Omental fat pad (tissue), 4 donors: ENCODE results near the gene FAM98A. TPM values are rescaled to one million over a fixed set of nuclear protein-coding genes. Genes with fewer than 3 reads are reported as not detected.

Experiments used
- ATAC-seq: fragments of 150-250 bp; one replicate; pipeline ENCODE4 v1.9.1; 2016; ENCODE audit warnings: mild to moderate bottlenecking, moderate library complexity; ENCODE audit not compliant: low FRiP score
- DNase-seq: peaks from one replicate; pipeline ENCODE4 v3.0.0-alpha.2; 2019; ENCODE audit warnings: low spot score
- total RNA-seq, 4 donors: library from RNA; depleted of rRNA; stranded (reverse); fragments of >200 nt; gene quantifications; one replicate each; pipeline ENCODE4 v1.1.0, GENCODE V29; 2016
- TF ChIP-seq, protein P1 (sequence below), 3 donors: fragments of 450-650 bp; IDR thresholded peaks; one replicate each; pipeline ENCODE4 v1.5.1; 2016 to 2017; ENCODE audit warnings: antibody characterized with exemption in 3 of 3, mild to moderate bottlenecking in 3 of 3, moderate library complexity in 2 of 3

FAM98A gene
- total RNA-seq, 4 donors from 2014 or later: 22.9 to 65.5 (median 60.3) TPM

DNA sequence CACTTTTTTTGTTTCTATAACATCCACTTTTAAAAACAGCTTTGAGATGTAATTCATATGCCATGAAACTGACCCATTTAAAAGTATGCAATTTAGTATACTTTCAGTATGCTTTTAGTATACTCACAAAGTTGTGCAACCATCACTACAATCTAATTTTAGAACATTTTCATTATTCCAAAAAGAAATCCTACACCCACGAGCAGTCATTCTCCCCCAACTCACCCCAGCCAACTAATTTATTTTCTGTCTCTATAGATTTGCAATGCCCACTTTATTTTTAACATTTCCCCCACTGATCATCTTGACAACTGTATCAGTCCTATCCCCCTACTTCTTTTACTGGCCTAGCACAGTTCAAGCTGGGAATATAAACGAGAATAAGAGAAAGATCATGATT, 39.1 kb downstream of the FAM98A start:
- DNase-seq (no peak), ATAC-seq (no peak)
- TF ChIP-seq, protein P1, sequence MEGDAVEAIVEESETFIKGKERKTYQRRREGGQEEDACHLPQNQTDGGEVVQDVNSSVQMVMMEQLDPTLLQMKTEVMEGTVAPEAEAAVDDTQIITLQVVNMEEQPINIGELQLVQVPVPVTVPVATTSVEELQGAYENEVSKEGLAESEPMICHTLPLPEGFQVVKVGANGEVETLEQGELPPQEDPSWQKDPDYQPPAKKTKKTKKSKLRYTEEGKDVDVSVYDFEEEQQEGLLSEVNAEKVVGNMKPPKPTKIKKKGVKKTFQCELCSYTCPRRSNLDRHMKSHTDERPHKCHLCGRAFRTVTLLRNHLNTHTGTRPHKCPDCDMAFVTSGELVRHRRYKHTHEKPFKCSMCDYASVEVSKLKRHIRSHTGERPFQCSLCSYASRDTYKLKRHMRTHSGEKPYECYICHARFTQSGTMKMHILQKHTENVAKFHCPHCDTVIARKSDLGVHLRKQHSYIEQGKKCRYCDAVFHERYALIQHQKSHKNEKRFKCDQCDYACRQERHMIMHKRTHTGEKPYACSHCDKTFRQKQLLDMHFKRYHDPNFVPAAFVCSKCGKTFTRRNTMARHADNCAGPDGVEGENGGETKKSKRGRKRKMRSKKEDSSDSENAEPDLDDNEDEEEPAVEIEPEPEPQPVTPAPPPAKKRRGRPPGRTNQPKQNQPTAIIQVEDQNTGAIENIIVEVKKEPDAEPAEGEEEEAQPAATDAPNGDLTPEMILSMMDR (IDR thresholded peaks at IDR 0.05): no peak

DNA sequence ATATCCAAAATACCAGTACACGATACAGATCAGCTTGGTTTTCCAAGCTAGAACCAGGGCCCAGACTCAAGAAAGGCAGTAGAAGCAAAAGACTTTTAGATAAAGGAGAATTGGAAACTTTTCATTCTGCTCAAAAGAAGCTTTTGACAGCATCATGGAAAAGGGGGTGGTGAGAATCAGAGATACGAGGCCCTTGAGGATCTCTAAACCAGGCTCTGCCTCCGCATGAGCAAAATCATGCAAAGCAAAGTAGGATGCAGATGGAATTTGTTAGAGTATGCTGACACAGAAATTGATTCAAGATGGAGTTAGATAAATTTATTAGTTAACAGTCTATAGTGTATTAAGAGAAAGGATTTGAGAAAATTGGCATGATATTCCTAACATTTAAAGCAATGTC, 39.8 kb downstream of the FAM98A start:
- TF ChIP-seq, protein P1 (IDR thresholded peaks at IDR 0.05): no peak
- DNase-seq (no peak), ATAC-seq (no peak)

DNA sequence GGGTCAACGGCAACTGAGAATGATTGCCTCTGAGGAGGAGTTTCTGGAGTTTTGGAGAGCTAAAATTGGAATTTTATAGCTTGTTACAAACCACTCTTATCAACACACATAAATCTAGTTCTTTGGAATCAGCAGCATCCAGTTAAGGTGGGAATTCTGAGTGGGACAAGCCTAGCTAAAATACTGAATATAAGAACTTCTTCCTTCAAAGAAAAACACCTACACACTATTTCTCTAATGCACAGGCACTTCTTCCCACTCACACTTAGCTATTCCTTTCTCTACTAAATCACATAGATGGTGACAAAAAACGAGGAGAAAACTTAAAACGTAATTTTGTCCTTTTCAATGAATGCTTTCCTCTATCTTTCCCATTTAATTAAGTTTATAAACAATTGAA, 43.4 kb downstream of the FAM98A start:
- ATAC-seq: no peak
- no peak for DNase-seq
- TF ChIP-seq, protein P1 (IDR thresholded peaks at IDR 0.05): no peak

DNA sequence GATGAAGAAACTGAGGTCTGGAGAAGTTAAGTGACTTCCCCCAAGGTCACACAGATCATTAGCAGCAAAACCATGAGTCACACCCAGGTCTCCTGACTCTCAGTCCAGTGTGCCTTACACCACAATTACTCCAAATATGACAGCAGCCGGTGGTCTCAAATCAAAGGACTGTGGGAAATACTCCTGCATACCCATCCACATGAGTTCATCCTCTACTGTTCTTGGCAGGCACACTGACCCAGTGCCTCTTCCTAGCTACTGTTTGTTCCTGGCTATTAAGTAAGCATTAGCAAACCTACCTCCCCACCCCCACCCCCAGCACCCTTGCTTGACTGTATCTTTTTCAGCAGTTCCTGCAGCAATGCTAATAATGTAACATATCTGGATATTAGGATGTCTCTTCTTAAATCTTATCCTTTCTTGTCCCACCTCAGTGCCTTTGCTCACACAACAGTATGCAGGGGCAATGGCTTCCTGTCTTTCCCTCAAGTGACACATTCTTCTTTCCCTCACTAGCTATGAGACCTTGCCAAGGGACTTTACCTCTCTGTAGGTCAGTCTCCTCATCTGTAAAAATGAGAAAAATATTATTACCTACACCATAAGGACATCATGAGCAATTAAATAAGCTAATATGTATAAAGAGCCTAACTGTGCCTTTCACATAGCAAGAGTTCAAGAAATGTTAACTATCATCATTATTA, 46.2 kb downstream of the FAM98A start:
- no peak for ATAC-seq
- TF ChIP-seq, protein P1 (IDR thresholded peaks at IDR 0.05): no peak
- DNase-seq: no peak

DNA sequence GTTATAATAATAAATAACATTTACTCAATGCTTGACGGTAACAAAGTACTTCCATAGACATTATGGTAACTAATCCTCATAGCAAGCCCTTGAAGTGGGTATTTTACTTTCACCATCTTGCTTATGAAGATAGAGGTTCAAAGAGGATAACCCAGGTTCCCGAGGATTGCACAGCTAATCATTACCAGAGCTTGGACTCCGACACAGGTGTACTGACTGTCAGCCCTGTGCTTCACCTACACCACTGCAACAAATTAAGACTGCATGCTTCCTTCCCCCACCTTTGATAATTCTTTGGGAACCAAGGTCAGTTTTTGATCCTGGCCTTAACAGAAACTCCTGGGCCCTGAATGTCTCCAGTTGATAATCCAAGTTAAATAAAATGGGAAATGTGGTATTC, 48.9 kb downstream of the FAM98A start:
- TF ChIP-seq, protein P1 (IDR thresholded peaks at IDR 0.05): no peak
- ATAC-seq: no peak
- DNase-seq: no peak

DNA sequence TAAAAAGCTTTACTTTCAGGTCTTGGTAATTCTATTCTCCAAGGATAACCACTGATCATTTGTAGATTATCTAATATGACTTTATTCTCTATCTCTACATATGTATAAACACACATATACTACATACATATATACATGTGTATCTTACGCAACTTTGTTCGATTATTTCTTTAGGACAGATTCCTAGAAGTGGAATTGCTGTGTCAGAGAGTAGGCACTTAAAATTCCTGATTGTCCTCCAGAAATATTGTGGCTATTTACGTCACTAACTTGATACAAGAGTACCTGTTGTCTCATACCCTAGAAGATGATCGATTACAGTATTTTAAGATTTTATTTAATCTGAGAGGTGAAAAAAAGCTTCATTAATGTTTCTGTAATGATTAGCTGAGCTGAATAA, 57.9 kb downstream of the FAM98A start:
- ATAC-seq (no peak), DNase-seq (no peak)
- TF ChIP-seq, protein P1 (IDR thresholded peaks at IDR 0.05): no peak

DNA sequence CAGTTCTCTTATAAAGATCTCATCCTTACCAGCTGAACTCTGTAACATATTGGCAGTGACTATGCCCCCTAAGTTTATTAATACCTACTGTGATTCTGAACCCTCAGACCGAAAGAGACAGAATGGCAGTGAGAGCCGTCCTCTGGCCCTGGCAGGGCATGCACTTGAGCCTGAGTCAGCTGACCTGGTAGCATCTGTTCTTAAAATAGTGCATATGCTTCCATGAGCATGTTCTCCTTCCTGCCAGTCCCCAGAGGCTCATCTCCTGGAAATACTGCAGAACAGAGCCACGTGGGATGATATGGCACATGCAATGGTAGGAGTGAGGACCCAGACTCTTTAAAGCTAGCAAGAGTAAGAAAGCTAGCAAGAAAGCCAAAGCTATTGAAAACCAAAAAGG, 63.7 kb downstream of the FAM98A start:
- ATAC-seq (no peak), DNase-seq (no peak)
- TF ChIP-seq, protein P1 (IDR thresholded peaks at IDR 0.05): no peak
